Islet of Langerhans (tissue), 1 donor: ENCODE results near the gene RNASEH2B.

Experiments used
- FAIRE-seq: peaks from one replicate; lab custom pipeline; 2011; peaks lifted over from hg19 to GRCh38; lab: Jason Lieb, UNC

The RNASEH2B gene, protein sequence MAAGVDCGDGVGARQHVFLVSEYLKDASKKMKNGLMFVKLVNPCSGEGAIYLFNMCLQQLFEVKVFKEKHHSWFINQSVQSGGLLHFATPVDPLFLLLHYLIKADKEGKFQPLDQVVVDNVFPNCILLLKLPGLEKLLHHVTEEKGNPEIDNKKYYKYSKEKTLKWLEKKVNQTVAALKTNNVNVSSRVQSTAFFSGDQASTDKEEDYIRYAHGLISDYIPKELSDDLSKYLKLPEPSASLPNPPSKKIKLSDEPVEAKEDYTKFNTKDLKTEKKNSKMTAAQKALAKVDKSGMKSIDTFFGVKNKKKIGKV

DNA sequence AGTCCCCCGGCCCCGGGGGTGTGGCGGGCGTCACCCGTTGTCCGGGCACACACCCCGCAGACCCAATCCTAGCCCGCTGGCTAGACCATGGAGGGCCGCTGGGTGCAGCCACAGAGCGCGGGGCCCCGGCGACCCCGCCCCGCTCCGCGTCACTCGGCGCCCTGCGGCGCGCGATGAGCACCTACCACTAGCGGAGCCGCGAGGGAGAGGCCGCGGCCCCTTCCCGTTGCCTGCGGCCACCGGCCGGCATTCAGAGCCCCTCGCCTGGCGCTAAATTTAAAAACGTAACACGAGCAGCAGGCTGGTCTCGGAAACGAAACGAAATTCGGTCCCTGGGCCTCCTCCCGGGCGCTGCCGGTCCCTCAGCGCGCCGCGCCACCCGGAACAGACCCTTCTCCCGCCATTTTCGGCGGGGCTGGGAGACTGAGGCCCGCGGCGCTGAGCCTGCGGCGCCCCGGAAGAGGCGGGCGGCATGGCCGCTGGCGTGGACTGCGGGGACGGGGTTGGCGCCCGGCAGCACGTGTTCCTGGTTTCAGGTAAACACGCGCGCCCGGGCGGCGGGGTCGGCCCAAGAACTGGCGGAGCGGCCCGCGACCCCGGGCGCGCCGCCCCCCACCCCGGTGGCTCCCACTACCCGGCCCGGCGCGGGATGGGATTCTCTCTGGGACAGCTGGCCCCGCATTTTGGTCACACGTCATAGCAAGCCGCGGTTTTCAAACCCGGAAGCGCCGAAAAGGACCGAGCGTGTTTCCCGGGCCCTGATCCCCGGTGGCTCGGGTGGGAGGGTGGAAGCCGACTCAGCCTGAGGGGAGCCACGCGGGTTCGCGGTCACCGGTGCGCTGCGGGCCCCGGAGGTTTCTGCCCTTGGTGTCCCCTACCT is at the start of gene RNASEH2B:
Gene RNASEH2B, plus strand, starts transcription at position 187 of the 880 bp plus-strand sequence. Its CDS starts 286 bp downstream, at position 473.
- FAIRE-seq, result no peak

DNA sequence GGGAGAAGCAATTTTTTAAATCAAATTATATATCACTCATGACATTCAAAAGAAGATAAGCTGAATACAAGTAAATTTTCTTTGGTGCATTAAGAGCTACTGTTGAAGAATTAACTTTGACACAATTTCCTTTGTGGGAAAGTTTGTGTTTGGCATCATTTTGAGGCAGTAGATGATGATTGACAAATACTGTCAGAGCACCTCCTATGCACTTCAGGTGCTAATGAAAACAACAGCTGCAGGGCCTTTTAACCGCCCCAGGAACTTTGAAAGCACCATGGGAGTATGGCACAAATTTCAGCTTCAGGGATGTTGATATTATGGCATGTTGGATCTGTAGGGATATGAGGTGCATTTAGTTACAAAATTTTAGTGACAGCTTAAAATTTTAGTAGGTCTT is 45.1 kb upstream of the RNASEH2B start:
- no peak for FAIRE-seq

DNA sequence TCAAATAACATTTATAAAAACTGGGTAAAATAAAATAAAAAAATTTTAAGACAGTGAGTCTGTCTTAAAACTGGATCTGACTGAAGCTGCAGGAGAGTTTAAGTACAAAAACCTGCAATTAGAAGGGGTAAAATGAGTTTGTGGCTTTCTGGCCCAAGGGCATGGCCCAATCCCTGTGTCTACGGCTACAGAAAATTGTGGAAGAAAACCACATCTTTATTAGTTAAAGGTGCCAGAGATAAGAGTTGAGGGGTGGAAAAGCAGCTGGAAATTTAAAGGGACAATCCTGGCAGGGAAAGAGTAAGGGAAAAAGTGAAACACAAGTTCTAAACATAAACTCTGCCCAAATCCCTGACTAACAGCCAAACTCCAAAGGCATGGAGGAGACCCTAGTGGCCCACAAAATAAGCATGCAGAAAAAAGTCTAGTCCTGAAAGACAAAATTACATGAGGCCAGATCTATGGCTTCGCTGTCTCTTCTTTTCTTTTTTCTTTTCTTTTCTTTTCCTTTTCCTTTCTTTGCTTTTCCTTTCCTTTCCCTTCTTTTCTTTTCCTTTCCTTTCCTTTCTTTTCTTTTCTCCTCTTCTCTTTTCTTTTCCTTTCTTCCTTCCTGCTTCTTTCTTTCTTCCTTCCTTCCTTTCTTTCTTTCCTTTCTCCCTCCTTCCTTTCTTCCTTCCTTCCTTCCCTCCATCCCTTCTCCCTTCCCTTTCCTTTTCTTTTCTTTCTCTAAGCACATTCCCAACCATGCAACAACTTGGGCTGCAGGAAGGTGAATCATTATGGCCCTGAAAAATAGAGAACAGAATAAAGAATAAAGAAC is 42.6 kb upstream of the RNASEH2B start:
- FAIRE-seq, result no peak

DNA sequence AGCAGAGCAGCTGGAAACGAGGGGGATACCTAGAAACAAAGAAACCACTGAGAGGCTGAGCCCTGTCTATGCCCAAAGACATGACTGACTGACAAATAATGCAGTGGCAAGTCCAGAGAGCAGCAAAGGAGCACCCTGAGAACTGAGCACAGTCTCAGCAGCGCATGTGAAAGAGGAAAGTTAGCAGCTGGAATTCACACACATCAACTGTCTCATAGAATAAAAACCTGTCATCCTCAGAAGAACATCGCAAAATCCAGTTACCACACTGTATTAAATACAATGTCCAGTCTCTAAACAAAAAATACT is 42.0 kb upstream of the RNASEH2B start:
- no peak for FAIRE-seq

DNA sequence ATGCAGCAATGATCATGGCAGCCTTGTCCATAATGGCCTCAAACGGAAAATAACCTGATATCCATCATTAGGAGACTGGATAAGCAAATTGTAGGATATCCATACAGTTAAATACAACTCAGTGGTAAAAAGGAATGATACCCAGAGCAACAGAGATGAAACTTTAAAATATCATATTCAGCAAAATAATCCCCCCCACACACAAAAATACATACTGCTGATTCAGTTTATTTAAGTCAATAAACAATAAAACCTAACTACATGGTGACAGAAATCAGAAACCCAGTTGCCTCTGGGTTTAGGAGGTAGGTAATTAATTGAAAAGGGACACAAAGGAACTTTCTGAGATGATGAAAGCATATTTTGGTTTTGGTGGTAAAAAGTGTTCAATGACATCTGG is 38.2 kb upstream of the RNASEH2B start:
- no peak for FAIRE-seq

DNA sequence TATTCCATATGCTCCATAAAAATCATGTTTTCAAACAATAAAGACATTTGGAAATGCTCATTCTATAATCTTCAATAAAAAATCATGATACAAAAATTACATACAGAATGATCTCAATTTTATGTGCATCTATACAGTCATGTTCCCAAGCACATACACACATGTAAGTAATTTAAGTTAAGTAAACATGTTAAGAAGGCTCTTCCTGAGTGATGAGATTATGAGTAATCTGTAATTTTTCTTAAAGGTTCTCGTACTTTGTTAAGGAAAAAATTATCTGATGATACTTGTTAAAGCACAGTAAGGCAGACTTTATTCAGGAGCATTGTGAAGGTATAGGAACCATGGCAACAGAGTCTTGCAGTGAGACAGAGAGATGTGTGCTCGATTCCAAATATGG is 36.1 kb upstream of the RNASEH2B start:
- FAIRE-seq, result no peak

DNA sequence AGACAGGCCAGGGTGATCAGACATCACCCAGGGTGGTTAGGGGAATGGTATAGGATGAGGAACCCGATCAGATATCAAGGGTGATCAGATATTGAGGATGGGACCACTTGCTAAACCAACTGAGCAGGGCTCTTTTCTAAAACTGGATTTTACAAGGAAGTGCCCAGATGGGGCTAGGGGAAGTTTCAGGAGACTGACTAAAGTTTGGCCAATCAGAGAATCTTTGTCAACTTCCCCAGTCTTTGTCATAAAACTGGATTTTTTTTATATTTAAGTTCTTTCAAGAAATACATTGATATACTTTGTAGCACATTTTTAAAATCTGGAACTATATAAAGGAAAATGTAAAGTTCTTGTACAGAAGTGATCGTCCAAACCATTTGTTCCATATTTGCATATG is 35.6 kb upstream of the RNASEH2B start:
- FAIRE-seq, result no peak

DNA sequence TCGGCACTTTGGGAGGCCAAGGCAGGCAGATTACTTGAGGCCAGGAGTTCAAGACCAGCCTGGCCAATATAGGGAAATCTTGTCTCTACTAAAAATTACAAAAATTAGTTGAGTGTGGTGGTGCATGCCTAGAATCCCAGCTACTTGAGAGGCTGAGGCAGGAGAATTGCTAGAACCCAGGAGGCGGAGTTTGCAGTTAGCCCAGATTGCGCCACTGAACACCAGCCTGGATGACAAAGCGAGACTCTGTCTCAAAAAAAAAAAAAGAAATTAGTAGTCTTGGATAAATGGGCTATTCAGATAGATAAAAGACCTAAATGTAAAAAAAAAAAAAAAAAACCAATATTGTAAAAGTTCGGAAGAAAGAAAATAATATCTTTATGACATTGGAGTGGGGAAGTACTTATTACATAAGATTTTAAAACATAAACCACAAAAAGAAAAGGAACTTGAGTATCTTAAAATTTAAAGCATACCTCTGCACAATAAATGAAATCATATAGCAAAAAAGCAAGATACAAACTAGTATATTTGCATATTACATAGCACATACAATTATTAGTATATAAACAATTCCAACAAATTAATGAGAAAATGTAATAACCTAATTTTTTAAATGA is 26.7 kb upstream of the RNASEH2B start:
- FAIRE-seq, result no peak

DNA sequence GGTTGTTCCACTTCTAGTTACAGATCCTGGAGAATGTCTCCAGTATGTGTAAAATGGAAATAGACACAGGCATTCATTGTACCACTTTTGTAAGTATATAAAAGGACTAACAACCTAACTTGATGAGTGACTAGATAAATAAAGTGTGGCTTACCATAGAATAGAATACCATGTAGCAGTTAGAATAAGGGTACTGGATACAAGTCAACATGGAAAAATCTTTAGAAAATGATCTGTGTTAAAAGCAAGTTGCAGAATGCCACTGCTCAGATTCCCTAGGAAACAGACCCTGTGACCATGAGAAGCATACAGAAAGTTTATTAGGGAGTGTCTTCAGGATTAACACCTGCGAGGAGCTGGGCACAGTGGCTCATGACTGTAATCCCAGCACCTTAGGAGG is 25.9 kb upstream of the RNASEH2B start:
- FAIRE-seq, result no peak

DNA sequence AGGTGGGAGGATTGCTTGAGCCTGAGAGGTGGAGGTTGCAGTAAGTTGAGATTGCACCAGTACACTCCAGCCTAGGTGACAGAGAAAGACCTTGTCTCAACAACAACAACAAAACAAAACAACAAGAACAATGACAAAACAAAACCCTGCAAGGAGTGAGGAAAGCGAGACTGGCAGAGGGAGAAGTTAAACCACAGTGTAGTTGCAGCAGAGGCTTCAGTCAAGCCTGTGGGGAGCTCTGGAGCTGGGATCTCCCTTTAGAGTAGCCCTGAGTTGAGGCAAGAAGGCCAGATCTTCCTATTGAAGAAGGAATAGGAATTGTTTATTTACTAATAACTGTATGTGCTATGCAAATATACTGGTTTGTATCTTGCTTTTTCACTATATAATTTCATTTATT is 25.3 kb upstream of the RNASEH2B start:
- no peak for FAIRE-seq

DNA sequence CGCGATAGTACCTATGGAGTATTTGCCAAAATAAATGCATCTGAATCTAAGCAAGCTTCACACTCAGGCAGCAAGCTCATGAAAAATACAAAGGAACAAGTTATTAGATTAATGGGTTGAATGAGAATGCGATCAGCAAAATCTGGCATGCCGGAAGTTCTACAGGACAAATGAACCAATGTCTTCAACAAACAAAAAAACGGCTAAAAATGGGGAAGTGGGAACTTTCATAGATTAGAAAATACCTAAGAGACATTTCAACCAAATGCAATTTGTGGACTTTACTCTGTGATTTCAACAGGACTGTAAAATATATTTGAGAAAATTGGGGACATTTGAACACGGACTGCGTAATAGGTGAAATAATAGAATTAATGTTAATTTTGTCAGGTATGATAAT is 22.4 kb upstream of the RNASEH2B start:
- FAIRE-seq, result no peak

DNA sequence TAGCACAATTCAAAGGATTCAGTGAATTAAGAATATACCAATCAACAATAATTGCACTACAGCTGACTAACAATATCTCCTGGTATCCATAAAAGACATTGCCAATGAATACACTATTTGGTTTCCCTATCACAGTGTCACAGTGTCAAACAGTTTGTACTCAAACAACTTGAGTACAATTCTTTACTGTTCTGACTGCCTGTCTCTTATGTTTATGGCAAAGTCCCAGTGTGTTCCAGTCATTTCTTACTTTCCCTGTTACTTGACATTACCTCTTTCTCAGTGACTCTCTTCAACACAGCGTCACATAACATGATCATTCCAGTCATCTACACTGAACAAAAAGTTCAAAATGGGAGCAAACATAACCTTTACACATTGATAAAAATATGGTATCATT is 21.2 kb upstream of the RNASEH2B start:
- FAIRE-seq, result no peak

DNA sequence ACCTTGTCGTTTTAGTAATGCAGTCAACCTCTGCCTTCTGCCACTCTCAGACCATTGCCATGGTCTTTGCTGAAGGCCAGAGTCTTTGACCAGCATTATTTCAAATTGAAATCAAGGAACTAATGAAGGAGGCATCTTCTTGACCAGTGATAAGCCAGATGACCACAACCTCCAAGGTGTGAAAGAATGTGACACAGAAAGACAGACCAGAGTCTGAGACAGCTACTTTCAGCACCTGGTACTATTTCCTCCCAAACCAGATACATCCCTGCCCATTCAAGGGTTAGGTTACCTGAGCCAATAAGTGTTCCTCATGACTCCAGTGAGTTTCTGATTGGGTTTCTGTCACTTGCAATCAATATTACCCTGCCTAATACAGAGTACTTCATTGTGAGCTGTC is 20.3 kb upstream of the RNASEH2B start:
- FAIRE-seq, result no peak

DNA sequence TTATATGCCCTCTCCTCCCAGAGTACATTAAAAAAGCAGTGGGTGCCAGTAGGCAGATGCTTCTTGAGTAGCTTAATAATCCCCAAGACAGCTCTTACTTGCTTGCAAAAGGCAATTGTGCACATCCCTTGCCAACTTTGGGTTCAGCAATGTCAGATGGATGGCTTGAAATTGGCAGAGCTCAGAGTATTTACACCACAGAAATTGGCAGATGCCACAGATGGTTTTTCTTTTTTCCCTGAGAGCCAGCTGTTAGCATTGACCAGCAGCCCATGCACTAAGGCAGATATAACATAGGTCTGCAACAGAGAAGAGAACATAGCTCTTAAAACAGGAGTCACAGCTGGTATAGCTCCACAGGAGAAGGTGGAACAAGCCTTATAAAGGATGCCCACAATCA is 18.4 kb upstream of the RNASEH2B start:
- no peak for FAIRE-seq

DNA sequence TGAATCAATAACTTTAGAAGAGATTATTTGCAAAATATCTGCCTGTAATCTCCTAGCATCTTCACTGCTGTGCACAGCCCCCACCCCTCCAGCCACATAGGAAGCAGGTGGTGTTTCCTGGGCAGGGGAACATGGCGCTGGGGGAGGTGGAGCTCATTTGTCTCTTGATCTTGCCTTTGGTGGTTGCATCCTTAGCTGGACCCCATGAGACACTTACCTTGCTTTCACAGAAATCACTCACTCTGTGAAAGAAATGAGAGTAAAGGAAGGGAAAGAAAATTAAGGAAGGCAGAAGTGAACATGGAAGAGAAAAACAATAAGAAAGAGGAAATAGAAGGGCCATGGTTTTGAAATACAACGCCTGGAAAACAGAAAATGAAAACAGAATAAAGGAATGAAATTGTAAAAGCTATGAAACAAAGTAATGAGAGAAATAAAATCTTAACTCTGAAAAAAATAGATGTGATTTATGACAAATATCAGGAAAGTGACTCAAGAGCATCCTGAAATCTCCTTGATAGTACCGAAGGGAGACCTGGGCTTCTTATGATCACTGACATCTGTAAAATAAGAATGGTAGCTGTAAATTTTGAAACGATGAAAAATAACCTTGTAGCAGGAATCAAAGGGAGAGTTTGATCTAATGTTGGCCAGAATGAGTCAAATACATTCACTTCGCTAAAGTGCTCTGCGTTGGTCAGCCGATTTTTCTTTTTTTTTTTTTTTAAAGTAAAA is 17.2 kb upstream of the RNASEH2B start:
- FAIRE-seq, result no peak

DNA sequence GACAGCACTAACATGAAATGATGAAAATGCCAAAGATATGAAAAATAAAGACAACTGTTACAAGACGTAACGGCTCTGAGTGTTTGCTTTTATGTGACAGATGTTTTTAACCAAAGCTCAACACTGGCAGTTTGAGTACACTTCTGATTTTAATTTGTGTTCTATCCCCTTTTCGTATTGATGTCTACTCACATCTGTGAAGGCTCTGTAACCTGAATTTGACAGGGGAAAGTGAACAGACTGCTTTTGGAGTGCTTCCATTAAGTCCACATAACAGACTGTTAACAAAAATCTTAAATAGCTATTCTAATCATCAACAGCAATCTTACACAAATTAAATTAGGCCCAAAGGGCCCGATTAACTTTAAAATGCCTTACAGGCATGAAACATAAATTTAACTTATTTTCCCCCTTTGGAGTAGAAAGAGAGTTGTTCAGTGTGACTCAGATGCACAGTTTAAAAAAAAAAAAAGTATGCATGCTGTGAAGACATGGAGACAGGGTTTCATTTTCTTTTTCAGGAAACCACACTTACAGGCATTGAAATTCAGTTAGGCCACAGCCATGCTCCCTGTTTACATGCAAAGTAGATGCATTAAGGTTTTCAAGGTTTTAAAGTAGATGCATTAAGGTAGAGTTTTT is 16.3 kb upstream of the RNASEH2B start:
- no peak for FAIRE-seq

DNA sequence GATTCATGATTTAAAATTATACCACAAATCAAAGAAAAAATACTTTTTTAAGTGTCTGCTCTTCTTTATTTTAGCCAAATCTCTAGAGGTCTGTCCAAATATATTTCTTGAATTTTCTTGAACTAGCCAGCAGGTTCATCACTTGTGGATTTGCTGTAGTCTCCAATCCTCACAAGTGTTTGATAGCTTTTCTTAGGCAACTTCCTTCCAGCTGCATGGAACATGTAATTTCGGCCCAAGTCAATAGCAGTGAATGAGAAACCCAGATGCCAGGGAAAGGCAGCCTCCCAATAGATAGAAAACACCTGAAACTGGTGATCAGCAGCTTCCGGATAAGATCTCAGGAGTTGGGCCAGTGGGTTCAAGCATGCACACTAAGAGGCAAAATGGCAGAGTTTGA is 15.6 kb upstream of the RNASEH2B start:
- FAIRE-seq, result no peak

DNA sequence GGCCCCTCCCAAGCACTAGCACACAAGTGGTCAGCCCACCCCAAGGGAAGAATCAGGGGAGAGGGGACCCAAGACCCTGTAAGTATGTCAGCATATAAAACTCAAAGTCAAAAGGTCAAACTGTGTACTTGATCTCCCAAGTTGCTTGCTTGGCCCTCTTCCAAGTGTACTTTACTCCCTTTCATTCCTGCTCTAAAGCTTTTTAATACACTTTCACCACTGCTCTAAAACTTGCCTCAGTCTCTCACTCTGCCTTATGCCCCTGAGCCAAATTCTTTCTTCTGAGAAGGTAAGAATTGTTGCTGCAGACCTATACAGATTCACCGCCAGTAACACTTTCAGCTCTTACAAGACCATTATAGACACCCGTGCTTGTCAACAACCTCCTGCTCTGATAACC is 15.1 kb upstream of the RNASEH2B start:
- no peak for FAIRE-seq

DNA sequence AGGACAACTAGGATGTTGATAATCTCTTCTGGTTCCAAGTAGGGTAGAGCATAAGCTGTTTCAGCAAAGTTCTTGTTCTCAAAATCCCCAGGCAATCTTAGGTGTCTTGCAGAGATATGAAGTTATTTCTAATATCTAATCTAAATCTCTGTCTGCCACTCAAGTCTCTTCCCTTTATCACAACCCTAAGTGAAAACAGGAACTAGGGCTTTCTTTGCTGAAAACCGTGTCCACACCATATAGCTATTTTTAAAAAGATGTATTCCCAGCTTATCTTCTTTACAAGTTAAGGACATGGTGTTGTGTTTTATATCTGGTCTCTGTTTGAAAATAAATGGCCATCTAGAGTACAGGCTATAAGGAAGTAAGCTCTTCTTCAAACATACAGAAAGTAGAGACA is 11.3 kb upstream of the RNASEH2B start:
- FAIRE-seq, result no peak

DNA sequence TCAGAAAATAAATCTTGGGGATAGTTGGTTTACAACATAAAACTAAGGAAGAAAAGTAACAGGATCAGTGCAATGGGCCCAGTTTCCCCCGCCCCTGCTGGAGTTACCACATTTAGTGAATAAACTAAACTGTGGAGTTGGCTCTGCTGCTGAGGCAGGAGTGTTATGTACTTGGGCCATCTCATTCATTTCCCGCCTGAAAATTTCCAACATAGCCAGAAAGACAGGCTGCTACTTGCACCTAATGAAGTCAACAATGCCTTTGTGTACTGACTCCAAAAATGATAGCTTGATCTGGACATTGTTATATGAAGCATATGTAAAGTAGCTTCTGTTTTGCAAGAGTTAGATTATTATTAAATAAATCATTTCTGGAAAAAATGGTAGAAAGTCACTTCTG is 7.9 kb upstream of the RNASEH2B start:
- FAIRE-seq, result no peak

DNA sequence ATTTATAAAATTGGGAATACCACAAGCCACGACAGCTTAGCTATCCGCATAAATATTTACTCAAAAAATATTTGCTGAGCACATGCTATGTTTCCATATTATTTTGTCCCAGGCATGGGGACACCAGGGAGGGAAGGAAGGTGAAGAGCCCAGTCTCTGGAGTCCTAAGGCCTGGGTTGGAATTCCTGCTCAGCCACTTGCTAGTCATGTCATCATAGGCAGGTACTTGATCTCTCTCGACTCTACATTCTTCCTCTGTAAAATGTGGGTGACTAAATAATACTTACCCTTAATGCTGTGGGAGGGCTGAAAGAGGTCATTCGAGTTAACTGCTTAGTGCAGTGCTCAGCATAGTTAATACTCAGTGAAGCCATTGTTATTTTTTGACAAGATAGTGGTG is 4.3 kb upstream of the RNASEH2B start:
- FAIRE-seq, result no peak
